Measurements from ENCODE around the gene CADM2.
A peak's percentile ranks its signal among the peaks of the same experiment; 100 is the strongest.
"Not testable (repeated sequence)": the region's sequence is repeated elsewhere in the genome, so short reads cannot be mapped to it uniquely, and the experiment has no call there.

CADM2 gene

DNA sequence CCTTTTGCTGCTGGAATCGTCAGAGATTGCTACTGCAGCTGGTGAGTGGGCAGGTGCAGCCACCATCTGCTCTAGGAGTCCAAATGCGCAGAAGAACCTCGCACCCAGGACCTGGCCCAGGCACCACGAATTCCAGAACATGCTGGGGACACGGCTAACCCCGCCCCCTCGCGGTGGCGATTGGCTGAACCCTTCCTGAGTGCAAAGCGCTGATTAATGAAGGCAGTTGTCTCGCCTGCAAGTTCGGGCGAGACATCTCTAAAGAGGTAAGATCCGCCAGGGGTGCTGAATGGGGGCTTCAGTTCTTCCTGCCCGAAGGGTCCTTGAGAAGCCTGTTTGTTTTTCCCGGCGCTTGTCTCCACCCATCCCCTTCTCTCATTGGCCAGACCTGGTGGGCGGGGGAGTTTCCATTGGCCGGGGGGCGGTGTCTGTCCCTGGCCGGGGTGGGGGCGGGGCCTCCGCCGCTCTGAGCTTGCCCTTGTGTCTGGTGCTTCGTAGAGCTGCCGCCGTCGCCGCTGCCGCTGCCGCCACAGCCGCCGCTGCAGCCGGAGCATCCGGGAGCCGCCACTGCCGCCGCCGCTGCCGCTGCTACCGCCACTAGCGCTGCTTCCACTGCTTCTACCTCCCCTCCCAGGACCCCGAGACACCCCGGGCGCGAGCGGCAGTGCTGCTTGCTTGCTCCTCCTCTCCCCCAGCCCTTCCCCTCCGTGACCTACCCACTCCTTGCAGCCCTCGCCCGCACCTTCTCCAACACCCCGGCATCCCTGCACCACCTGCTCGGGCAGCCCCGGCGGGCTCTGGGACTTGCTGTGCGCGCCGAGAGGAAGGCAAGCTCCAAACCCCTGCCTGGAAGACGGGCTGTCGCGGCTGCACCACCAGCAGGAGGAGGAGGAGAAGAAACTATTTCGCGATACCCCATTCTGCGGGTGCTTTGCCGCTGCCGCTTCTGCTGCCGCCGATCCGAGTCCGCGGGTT lies at the start of gene CADM2:
Gene CADM2, plus strand, starts transcription at position 495 of the 975 bp plus-strand sequence.
- Histone ChIP-seq H3K36me3 (ENCODE audit: control insufficient read depth in 2 of 2, insufficient read depth in 2 of 2, low read length in 2 of 2) (no peaks in the 10 kb centered on the region), H3K9me3 (ENCODE audit: control insufficient read depth in 2 of 2, low read length in 2 of 2) (no peaks in the 10 kb centered on the region), H3K4me3 (ENCODE audit: low read length in 2 of 2) (peak within 1 kb of the TSS; percentile 67 to 76), H3K4me1 (ENCODE audit: control insufficient read depth in 2 of 2, insufficient read depth in 2 of 2, low read length in 2 of 2) (peaks cover 3 to 6% of the 10 kb centered on the region in 2 donors), H3K9ac (ENCODE audit: low read depth in 1 of 2, low read length in 2 of 2) (no peak within 1 kb of the TSS), H3K27me3 (ENCODE audit: control insufficient read depth in 2 of 2, insufficient read depth in 2 of 2, low read length in 2 of 2) (peaks cover 19 to 34% of the 10 kb centered on the region in 2 donors), H3K27ac (ENCODE audit: low read depth in 2 of 2, low read length in 2 of 2) (no peak within 1 kb of the TSS)

DNA sequence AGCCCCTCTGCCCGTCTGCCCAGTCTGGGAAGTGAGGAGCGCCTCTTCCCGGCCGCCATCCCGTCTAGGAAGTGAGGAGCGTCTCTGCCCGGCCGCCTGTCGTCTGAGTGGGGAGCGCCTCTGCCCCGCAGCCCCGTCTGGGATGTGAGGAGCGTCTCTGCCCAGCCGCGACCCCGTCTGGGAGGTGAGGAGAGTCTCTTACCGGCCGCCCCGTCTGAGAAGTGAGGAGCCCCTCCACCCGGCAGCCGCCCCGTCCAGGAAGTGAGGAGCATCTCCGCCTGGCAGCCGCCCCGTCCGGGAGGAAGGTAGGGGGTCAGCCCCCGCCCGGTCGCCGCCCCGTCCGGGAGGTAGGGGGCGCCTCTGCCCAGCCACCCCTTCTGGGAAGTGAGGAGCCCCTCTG lies 40.2 kb upstream of the CADM2 start:
- H3K36me3 ChIP-seq (ENCODE audit: control insufficient read depth in 2 of 2, insufficient read depth in 2 of 2, low read length in 2 of 2); H3K9ac ChIP-seq (ENCODE audit: low read depth in 1 of 2, low read length in 2 of 2); H3K27me3 ChIP-seq (ENCODE audit: control insufficient read depth in 2 of 2, insufficient read depth in 2 of 2, low read length in 2 of 2); H3K27ac ChIP-seq (ENCODE audit: low read depth in 2 of 2, low read length in 2 of 2); H3K4me1 ChIP-seq (ENCODE audit: control insufficient read depth in 2 of 2, insufficient read depth in 2 of 2, low read length in 2 of 2); H3K9me3 ChIP-seq (ENCODE audit: control insufficient read depth in 2 of 2, low read length in 2 of 2); H3K4me3 ChIP-seq (ENCODE audit: low read length in 2 of 2): not testable (repeated sequence)

DNA sequence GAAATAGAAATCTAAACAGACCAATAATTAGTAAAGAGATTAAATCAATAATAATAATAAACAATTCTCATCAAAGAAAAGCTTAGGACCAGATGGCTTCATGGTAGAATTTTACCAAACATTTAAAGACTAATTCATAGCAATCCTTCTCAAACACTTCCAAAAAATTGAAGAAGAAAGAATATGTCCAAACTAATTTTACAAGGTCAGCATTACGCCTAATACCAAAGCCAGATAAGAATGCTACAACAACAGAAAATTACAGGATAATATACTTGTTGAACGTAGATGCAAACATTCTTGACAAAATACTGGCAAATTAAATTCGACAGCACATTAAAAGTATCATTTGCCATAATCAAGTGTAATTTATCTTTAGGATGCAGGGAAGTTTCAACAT lies 36.1 kb upstream of the CADM2 start:
- Histone ChIP-seq H3K27me3 (ENCODE audit: control insufficient read depth in 2 of 2, insufficient read depth in 2 of 2, low read length in 2 of 2) (no peaks in the 10 kb centered on the region), H3K9ac (ENCODE audit: low read depth in 1 of 2, low read length in 2 of 2) (no peak overlapping the region), H3K27ac (ENCODE audit: low read depth in 2 of 2, low read length in 2 of 2) (no peak overlapping the region), H3K9me3 (ENCODE audit: control insufficient read depth in 2 of 2, low read length in 2 of 2) (no peaks in the 10 kb centered on the region), H3K4me1 (ENCODE audit: control insufficient read depth in 2 of 2, insufficient read depth in 2 of 2, low read length in 2 of 2) (no peaks in the 10 kb centered on the region), H3K36me3 (ENCODE audit: control insufficient read depth in 2 of 2, insufficient read depth in 2 of 2, low read length in 2 of 2) (no peaks in the 10 kb centered on the region), H3K4me3 (ENCODE audit: low read length in 2 of 2) (no peak overlapping the region)

DNA sequence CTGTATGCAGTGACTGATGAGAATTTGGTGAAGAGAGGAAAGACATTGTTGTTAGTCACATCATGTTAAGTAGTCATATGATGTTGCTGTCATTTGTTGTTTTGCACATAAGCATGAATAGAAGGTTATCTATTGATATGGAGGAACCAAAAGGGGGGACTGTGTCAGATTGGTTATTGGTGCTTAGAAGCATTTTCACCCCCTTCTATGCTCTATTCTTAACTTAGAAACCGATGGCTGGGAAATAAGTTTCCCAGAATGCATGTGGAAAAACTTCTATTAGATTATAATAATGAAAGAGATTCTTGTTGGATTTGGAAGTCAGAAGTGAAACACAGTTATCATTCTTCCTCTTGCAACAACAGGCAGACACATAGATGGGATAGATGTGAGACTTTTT lies 33.2 kb upstream of the CADM2 start:
- no peaks in the 10 kb centered on the region for H3K4me1 ChIP-seq (ENCODE audit: control insufficient read depth in 2 of 2, insufficient read depth in 2 of 2, low read length in 2 of 2)
- H3K27me3 ChIP-seq (ENCODE audit: control insufficient read depth in 2 of 2, insufficient read depth in 2 of 2, low read length in 2 of 2): no peaks in the 10 kb centered on the region
- no peak overlapping the region for H3K9ac ChIP-seq (ENCODE audit: low read depth in 1 of 2, low read length in 2 of 2)
- no peak overlapping the region for H3K27ac ChIP-seq (ENCODE audit: low read depth in 2 of 2, low read length in 2 of 2)
- no peaks in the 10 kb centered on the region for H3K9me3 ChIP-seq (ENCODE audit: control insufficient read depth in 2 of 2, low read length in 2 of 2)
- no peaks in the 10 kb centered on the region for H3K36me3 ChIP-seq (ENCODE audit: control insufficient read depth in 2 of 2, insufficient read depth in 2 of 2, low read length in 2 of 2)
- no peak overlapping the region for H3K4me3 ChIP-seq (ENCODE audit: low read length in 2 of 2)

DNA sequence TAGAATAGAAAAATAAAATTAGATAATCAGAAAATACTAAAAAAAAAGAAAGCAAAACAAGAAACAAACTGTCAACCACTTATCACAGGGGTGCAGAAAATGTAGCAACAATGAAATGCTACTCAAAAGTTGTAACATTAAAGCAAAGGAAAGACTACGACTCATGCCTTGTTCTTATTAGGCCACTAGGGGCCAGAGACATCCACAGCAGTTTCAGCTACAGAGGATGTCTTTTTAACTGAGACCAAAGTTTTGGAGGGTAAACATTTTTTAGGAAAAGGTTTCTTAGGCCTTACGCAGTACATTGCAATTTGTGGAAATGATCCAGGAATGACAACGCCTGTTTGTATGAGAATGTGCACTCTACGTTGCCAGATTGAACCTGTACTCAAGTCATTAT lies 15.4 kb upstream of the CADM2 start:
- Histone ChIP-seq H3K9ac (ENCODE audit: low read depth in 1 of 2, low read length in 2 of 2) (no peak overlapping the region), H3K27ac (ENCODE audit: low read depth in 2 of 2, low read length in 2 of 2) (no peak overlapping the region), H3K36me3 (ENCODE audit: control insufficient read depth in 2 of 2, insufficient read depth in 2 of 2, low read length in 2 of 2) (no peaks in the 10 kb centered on the region), H3K4me3 (ENCODE audit: low read length in 2 of 2) (no peak overlapping the region), H3K4me1 (ENCODE audit: control insufficient read depth in 2 of 2, insufficient read depth in 2 of 2, low read length in 2 of 2) (no peaks in the 10 kb centered on the region), H3K9me3 (ENCODE audit: control insufficient read depth in 2 of 2, low read length in 2 of 2) (no peaks in the 10 kb centered on the region), H3K27me3 (ENCODE audit: control insufficient read depth in 2 of 2, insufficient read depth in 2 of 2, low read length in 2 of 2) (no peaks in the 10 kb centered on the region)

DNA sequence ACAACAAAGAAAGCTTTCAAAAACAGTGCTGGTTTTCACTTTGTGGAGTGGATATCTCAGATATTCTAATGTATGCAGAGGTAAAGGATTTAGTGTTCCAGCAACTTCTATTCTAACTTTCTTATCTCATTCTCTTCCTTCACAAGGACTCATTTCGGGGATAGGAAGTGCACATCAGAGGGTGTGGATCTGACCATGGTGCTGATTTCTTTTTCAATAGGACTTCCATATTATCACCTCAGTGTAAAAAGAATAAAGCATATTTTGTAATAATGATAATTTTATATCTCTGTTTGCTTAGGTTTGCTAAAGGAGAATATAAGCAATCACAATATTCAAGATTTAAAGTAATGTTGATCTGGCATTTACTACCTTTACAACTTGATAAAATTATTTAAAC lies 12.5 kb upstream of the CADM2 start:
- no peak overlapping the region for H3K4me3 ChIP-seq (ENCODE audit: low read length in 2 of 2)

DNA sequence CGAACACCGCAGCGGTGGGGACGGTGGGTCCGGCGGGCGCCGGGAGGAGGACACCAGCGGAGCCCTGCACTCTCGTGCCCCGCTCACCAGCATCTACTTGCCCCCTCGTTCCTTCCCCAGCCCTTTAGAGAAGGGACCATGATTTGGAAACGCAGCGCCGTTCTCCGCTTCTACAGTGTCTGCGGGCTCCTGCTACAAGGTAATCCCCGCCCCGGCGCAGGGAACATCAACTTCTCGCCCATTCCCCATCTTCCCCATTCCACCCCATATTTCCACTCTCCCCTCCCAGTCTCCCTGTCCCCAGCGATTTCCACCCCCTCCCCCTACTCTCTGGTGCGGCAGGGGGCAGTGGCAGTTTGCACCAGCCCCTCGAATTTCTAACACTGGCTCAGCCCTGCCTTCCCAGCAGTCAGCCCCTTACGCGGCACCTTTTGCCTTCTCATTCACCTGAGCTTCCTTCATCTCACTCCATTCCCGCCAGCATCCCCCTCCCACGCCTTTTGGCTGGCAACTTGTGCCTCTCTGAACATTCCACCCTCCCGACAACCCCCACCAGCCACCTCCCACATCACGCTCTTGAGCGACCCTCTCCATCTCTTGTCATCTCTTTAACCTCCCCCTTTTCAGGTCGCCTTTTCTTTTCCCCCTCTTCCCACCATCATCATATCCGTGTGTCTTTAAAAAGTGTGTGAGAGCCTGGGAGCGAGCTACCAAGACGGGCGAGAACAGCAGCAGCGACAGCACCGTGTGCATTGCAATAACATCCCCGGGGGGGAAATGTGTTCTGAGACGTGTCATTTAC lies 882 bp downstream of the CADM2 start:
- Histone ChIP-seq H3K27ac (ENCODE audit: low read depth in 2 of 2, low read length in 2 of 2) (no peak overlapping the region), H3K36me3 (ENCODE audit: control insufficient read depth in 2 of 2, insufficient read depth in 2 of 2, low read length in 2 of 2) (no peaks in the 10 kb centered on the region), H3K27me3 (ENCODE audit: control insufficient read depth in 2 of 2, insufficient read depth in 2 of 2, low read length in 2 of 2) (peaks cover 19 to 34% of the 10 kb centered on the region in 2 donors), H3K9ac (ENCODE audit: low read depth in 1 of 2, low read length in 2 of 2) (no peak overlapping the region), H3K9me3 (ENCODE audit: control insufficient read depth in 2 of 2, low read length in 2 of 2) (no peaks in the 10 kb centered on the region), H3K4me3 (ENCODE audit: low read length in 2 of 2) (peak overlapping the region; percentile 42 to 65), H3K4me1 (ENCODE audit: control insufficient read depth in 2 of 2, insufficient read depth in 2 of 2, low read length in 2 of 2) (peaks cover 3 to 6% of the 10 kb centered on the region in 2 donors)

More for the DNA sequence above, 12.5 kb upstream of the CADM2 start:
- Histone ChIP-seq H3K27me3 (ENCODE audit: control insufficient read depth in 2 of 2, insufficient read depth in 2 of 2, low read length in 2 of 2) (no peaks in the 10 kb centered on the region), H3K4me1 (ENCODE audit: control insufficient read depth in 2 of 2, insufficient read depth in 2 of 2, low read length in 2 of 2) (no peaks in the 10 kb centered on the region), H3K36me3 (ENCODE audit: control insufficient read depth in 2 of 2, insufficient read depth in 2 of 2, low read length in 2 of 2) (no peaks in the 10 kb centered on the region), H3K9me3 (ENCODE audit: control insufficient read depth in 2 of 2, low read length in 2 of 2) (no peaks in the 10 kb centered on the region), H3K27ac (ENCODE audit: low read depth in 2 of 2, low read length in 2 of 2) (no peak overlapping the region), H3K9ac (ENCODE audit: low read depth in 1 of 2, low read length in 2 of 2) (no peak overlapping the region)

DNA sequence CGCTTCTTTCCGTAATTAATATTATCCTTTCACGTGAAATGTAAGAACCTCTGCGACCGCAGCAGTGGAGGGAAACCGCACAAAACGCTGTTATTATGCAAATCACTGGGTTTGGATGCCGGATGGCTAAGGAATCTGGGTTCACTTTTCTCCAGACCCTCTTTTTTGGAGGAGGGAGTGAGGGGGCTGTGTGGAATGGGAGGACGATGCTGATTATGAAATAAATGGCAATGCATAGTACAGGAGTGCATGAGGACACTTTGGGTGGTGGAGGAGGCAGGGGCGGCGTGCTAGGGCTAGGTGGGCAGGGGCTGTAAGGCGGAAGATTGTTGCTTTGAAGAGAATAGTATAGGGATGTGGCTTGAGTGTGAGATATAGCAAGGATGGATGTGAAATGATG lies 1.8 kb downstream of the CADM2 start:
- H3K36me3 ChIP-seq (ENCODE audit: control insufficient read depth in 2 of 2, insufficient read depth in 2 of 2, low read length in 2 of 2): no peaks in the 10 kb centered on the region
- H3K9me3 ChIP-seq (ENCODE audit: control insufficient read depth in 2 of 2, low read length in 2 of 2): no peaks in the 10 kb centered on the region
- H3K9ac ChIP-seq (ENCODE audit: low read depth in 1 of 2, low read length in 2 of 2): no peak overlapping the region
- H3K4me3 ChIP-seq (ENCODE audit: low read length in 2 of 2): no peak overlapping the region
- no peak overlapping the region for H3K27ac ChIP-seq (ENCODE audit: low read depth in 2 of 2, low read length in 2 of 2)
- H3K4me1 ChIP-seq (ENCODE audit: control insufficient read depth in 2 of 2, insufficient read depth in 2 of 2, low read length in 2 of 2): peaks cover 3 to 6% of the 10 kb centered on the region in 2 donors
- H3K27me3 ChIP-seq (ENCODE audit: control insufficient read depth in 2 of 2, insufficient read depth in 2 of 2, low read length in 2 of 2): peaks cover 19 to 34% of the 10 kb centered on the region in 2 donors

DNA sequence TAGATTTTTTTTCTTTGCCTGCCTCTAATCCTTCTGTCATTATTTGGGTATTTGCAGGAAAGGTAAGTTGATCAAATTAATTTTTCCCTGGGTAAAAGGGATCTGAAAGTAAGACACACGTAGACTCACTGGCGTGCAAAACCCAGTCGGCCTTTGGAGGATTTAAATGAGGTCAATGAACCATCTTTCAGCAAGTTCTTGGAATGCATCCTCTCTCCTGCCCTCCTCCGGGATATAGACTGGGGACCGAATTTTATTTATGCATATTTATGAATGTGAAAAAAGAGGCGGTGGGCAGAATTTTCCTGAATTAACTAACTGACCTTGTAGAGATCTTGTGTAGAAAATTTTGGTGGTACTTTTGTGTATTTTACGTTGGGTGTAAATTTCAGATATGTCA lies 2.2 kb downstream of the CADM2 start:
- Histone ChIP-seq H3K4me1 (ENCODE audit: control insufficient read depth in 2 of 2, insufficient read depth in 2 of 2, low read length in 2 of 2) (peaks cover 3 to 6% of the 10 kb centered on the region in 2 donors), H3K9ac (ENCODE audit: low read depth in 1 of 2, low read length in 2 of 2) (no peak overlapping the region), H3K27me3 (ENCODE audit: control insufficient read depth in 2 of 2, insufficient read depth in 2 of 2, low read length in 2 of 2) (peaks cover 19 to 34% of the 10 kb centered on the region in 2 donors), H3K27ac (ENCODE audit: low read depth in 2 of 2, low read length in 2 of 2) (no peak overlapping the region), H3K4me3 (ENCODE audit: low read length in 2 of 2) (no peak overlapping the region), H3K36me3 (ENCODE audit: control insufficient read depth in 2 of 2, insufficient read depth in 2 of 2, low read length in 2 of 2) (no peaks in the 10 kb centered on the region), H3K9me3 (ENCODE audit: control insufficient read depth in 2 of 2, low read length in 2 of 2) (no peaks in the 10 kb centered on the region)
